Naive thymus-derived CD8-positive, alpha-beta T cell (primary cell): ENCODE measurements around the gene CACNA2D3. TPM values are rescaled to one million over a fixed set of nuclear protein-coding genes. Genes with fewer than 3 reads are reported as not detected.

Experiments used
- ATAC-seq, 2 donors: fragments of 150-1000 bp; cut with Tn5 transposase in 1 of 2; sonication (Bioruptor Pico), chemical (Tn5 transposase) in 1 of 2; 1 replicate in 1 of 2; 2 replicates in 1 of 2; pipeline ENCODE4 v1.10.0; 2021; ENCODE audit warnings: mild to moderate bottlenecking in 2 of 2, moderate library complexity in 2 of 2
- POLR2A ChIA-PET: fragments of 350-600 bp; sonication (Branson Sonifier 250); formaldehyde crosslinking; loops from one replicate; lab custom pipeline; 2021; ENCODE audit warnings: antibody characterized with exemption; lab: Charles Lee
- DNase-seq, 10 donors: peaks; one replicate each; pipeline versions ENCODE4 v3.0.0 to v3.0.0-alpha.2; 2020 to 2022
- H3K27ac Mint-ChIP-seq, 10 donors: one replicate each; pipeline ENCODE4 v1.8.0; 2020 to 2022; ENCODE audit warnings: mild to moderate bottlenecking in 10 of 10, mixed read lengths in 10 of 10, moderate library complexity in 4 of 10, inconsistent platforms in 1 of 10
- H3K27me3 Mint-ChIP-seq, 5 donors: one replicate each; pipeline ENCODE4 v1.8.0; 2021 to 2022; ENCODE audit warnings: mixed read lengths in 5 of 5
- H3K36me3 Mint-ChIP-seq, 3 donors: one replicate each; pipeline ENCODE4 v1.8.0; 2020 to 2022; ENCODE audit warnings: mixed read lengths in 3 of 3, mild to moderate bottlenecking in 2 of 3, inconsistent platforms in 1 of 3
- H3K4me1 Mint-ChIP-seq, 4 donors: one replicate each; pipeline ENCODE4 v1.8.0; 2021 to 2022; ENCODE audit warnings: mixed read lengths in 4 of 4
- H3K4me3 Mint-ChIP-seq, 10 donors: one replicate each; pipeline ENCODE4 v1.8.0; 2020 to 2022; ENCODE audit warnings: mild to moderate bottlenecking in 10 of 10, mixed read lengths in 10 of 10, moderate library complexity in 6 of 10, inconsistent platforms in 1 of 10
- H3K9me3 Mint-ChIP-seq, 9 donors: one replicate each; pipeline ENCODE4 v1.8.0; 2020 to 2022; ENCODE audit warnings: mixed read lengths in 9 of 9, mild to moderate bottlenecking in 3 of 9, inconsistent platforms in 1 of 9, moderate library complexity in 1 of 9
- polyA plus RNA-seq, 3 donors: library from polyadenylated mRNA; unstranded; fragments of 300-500 nt; fragmentation: Illumina TruSeq; gene quantifications; one replicate each; pipeline ENCODE4 v1.2.3, GENCODE V29; 2021
- total RNA-seq, 8 experiments: library from RNA in 2 of 8; stranded (reverse) in 2 of 8; gene quantifications; one replicate each; pipeline ENCODE4 v1.2.3 and lab custom pipeline; 2021 to 2026

The CACNA2D3 gene
- total and polyA plus RNA-seq, 5 experiments from 2014 or later: not detected

- ATAC-seq (no peak), DNase-seq (no peak)
- POLR2A ChIA-PET: no interaction called here
- H3K36me3 Mint-ChIP-seq: no peaks in the 10 kb centered on the region
- H3K4me3 Mint-ChIP-seq: no peak overlapping the region
- H3K27ac Mint-ChIP-seq: no peak overlapping the region
- peaks cover 0 to 10% (median 6%) of the 10 kb centered on the region in 9 donors for H3K9me3 Mint-ChIP-seq
- peaks cover 0 to 11% (median 0%) of the 10 kb centered on the region in 5 donors for H3K27me3 Mint-ChIP-seq
- H3K4me1 Mint-ChIP-seq: no peaks in the 10 kb centered on the region
Measured at GRCh38 chr3:54918516-54918915, 796.2 kb downstream of the CACNA2D3 start.

GRCh38 chr3:54928046-54928770 lies 805.9 kb downstream of the CACNA2D3 start, which contains the start of gene LRTM1:
TSS of gene LRTM1 (minus strand) at chr3:54928059. CDS start at chr3:54927911, 148 bp downstream.
- POLR2A ChIA-PET: no interaction called here
- DNase-seq: no peak
- H3K27ac Mint-ChIP-seq: no peak within 1 kb of the TSS
- no peaks in the 10 kb centered on the region for H3K36me3 Mint-ChIP-seq
- ATAC-seq: no peak
- H3K4me1 Mint-ChIP-seq: no peaks in the 10 kb centered on the region
- peaks cover 0 to 26% (median 5%) of the 10 kb centered on the region in 5 donors for H3K27me3 Mint-ChIP-seq
- no peak within 1 kb of the TSS for H3K4me3 Mint-ChIP-seq
- peaks cover 0 to 7% (median 0%) of the 10 kb centered on the region in 9 donors for H3K9me3 Mint-ChIP-seq

GRCh38 chr3:54931182-54931581 lies 808.8 kb downstream of the CACNA2D3 start:
- POLR2A ChIA-PET: no interaction called here
- Mint-ChIP-seq H3K4me3 (no peak overlapping the region), H3K27me3 (peaks cover 0 to 26% (median 8%) of the 10 kb centered on the region in 5 donors), H3K9me3 (peaks cover 0 to 2% (median 0%) of the 10 kb centered on the region in 9 donors), H3K4me1 (no peaks in the 10 kb centered on the region), H3K27ac (no peak overlapping the region), H3K36me3 (no peaks in the 10 kb centered on the region)
- DNase-seq: no peak
- no peak for ATAC-seq

GRCh38 chr3:54932606-54933005 lies 810.3 kb downstream of the CACNA2D3 start:
- no peak for ATAC-seq
- Mint-ChIP-seq H3K9me3 (peaks cover 0 to 2% (median 0%) of the 10 kb centered on the region in 9 donors), H3K4me3 (no peak overlapping the region), H3K4me1 (no peaks in the 10 kb centered on the region), H3K27me3 (peaks cover 0 to 25% (median 8%) of the 10 kb centered on the region in 5 donors), H3K36me3 (no peaks in the 10 kb centered on the region), H3K27ac (no peak overlapping the region)
- POLR2A ChIA-PET: no interaction called here
- no peak for DNase-seq

GRCh38 chr3:54935869-54936268 lies 813.5 kb downstream of the CACNA2D3 start:
- no peak overlapping the region for H3K27ac Mint-ChIP-seq
- H3K4me1 Mint-ChIP-seq: no peaks in the 10 kb centered on the region
- no peak overlapping the region for H3K4me3 Mint-ChIP-seq
- no peaks in the 10 kb centered on the region for H3K36me3 Mint-ChIP-seq
- H3K27me3 Mint-ChIP-seq: peaks cover 0 to 3% (median 0%) of the 10 kb centered on the region in 5 donors
- POLR2A ChIA-PET: no interaction called here
- ATAC-seq (no peak), DNase-seq (no peak)
- peaks cover 0 to 4% (median 0%) of the 10 kb centered on the region in 9 donors for H3K9me3 Mint-ChIP-seq

- peaks cover 0 to 3% (median 0%) of the 10 kb centered on the region in 5 donors for H3K27me3 Mint-ChIP-seq
- H3K27ac Mint-ChIP-seq: no peak overlapping the region
- DNase-seq (no peak), ATAC-seq (no peak)
- POLR2A ChIA-PET: no interaction called here
- no peak overlapping the region for H3K4me3 Mint-ChIP-seq
- H3K4me1 Mint-ChIP-seq: no peaks in the 10 kb centered on the region
- peaks cover 0 to 4% (median 0%) of the 10 kb centered on the region in 9 donors for H3K9me3 Mint-ChIP-seq
- no peaks in the 10 kb centered on the region for H3K36me3 Mint-ChIP-seq
Measured at GRCh38 chr3:54936561-54936960, 814.2 kb downstream of the CACNA2D3 start.

- H3K4me3 Mint-ChIP-seq: no peak overlapping the region
- DNase-seq (no peak), ATAC-seq (no peak)
- POLR2A ChIA-PET: no interaction called here
- peaks cover 0 to 4% (median 0%) of the 10 kb centered on the region in 9 donors for H3K9me3 Mint-ChIP-seq
- H3K4me1 Mint-ChIP-seq: no peaks in the 10 kb centered on the region
- H3K36me3 Mint-ChIP-seq: no peaks in the 10 kb centered on the region
- no peak overlapping the region for H3K27ac Mint-ChIP-seq
- peaks cover 0 to 3% (median under 1%) of the 10 kb centered on the region in 5 donors for H3K27me3 Mint-ChIP-seq
Measured at GRCh38 chr3:54939557-54940300, 817.4 kb downstream of the CACNA2D3 start.

GRCh38 chr3:54940971-54941370 lies 818.6 kb downstream of the CACNA2D3 start:
- Mint-ChIP-seq H3K27me3 (peaks cover 0 to 4% (median 3%) of the 10 kb centered on the region in 5 donors), H3K36me3 (no peaks in the 10 kb centered on the region), H3K4me3 (no peak overlapping the region), H3K4me1 (no peaks in the 10 kb centered on the region), H3K27ac (no peak overlapping the region), H3K9me3 (peaks cover 0 to 4% (median 0%) of the 10 kb centered on the region in 9 donors)
- ATAC-seq (no peak), DNase-seq (no peak)
- POLR2A ChIA-PET: no interaction called here

- DNase-seq: no peak
- Mint-ChIP-seq H3K27ac (no peak overlapping the region), H3K4me3 (no peak overlapping the region), H3K4me1 (no peaks in the 10 kb centered on the region), H3K27me3 (peaks cover 0 to 9% (median 3%) of the 10 kb centered on the region in 5 donors), H3K36me3 (no peaks in the 10 kb centered on the region), H3K9me3 (peaks cover 0 to 4% (median 0%) of the 10 kb centered on the region in 9 donors)
- POLR2A ChIA-PET: no interaction called here
- ATAC-seq: no peak
Measured at GRCh38 chr3:54941690-54942362, 819.5 kb downstream of the CACNA2D3 start.

GRCh38 chr3:54949491-54950044 lies 827.2 kb downstream of the CACNA2D3 start:
- H3K4me1 Mint-ChIP-seq: no peaks in the 10 kb centered on the region
- H3K36me3 Mint-ChIP-seq: no peaks in the 10 kb centered on the region
- POLR2A ChIA-PET: no interaction called here
- no peak overlapping the region for H3K4me3 Mint-ChIP-seq
- ATAC-seq (no peak), DNase-seq (no peak)
- no peak overlapping the region for H3K27ac Mint-ChIP-seq
- no peaks in the 10 kb centered on the region for H3K9me3 Mint-ChIP-seq
- H3K27me3 Mint-ChIP-seq: peaks cover 0 to 19% (median 3%) of the 10 kb centered on the region in 5 donors

GRCh38 chr3:54950391-54951003 lies 828.1 kb downstream of the CACNA2D3 start:
- POLR2A ChIA-PET: no interaction called here
- no peak overlapping the region for H3K4me3 Mint-ChIP-seq
- ATAC-seq: no peak
- H3K27ac Mint-ChIP-seq: no peak overlapping the region
- DNase-seq: no peak
- H3K36me3 Mint-ChIP-seq: no peaks in the 10 kb centered on the region
- no peaks in the 10 kb centered on the region for H3K4me1 Mint-ChIP-seq
- peaks cover 0 to 2% (median 0%) of the 10 kb centered on the region in 9 donors for H3K9me3 Mint-ChIP-seq
- H3K27me3 Mint-ChIP-seq: peaks cover 0 to 18% (median 0%) of the 10 kb centered on the region in 5 donors

GRCh38 chr3:54951405-54951804 lies 829.1 kb downstream of the CACNA2D3 start:
- H3K27ac Mint-ChIP-seq: no peak overlapping the region
- peaks cover 0 to 2% (median 0%) of the 10 kb centered on the region in 9 donors for H3K9me3 Mint-ChIP-seq
- H3K4me1 Mint-ChIP-seq: no peaks in the 10 kb centered on the region
- H3K4me3 Mint-ChIP-seq: no peak overlapping the region
- ATAC-seq: no peak
- POLR2A ChIA-PET: no interaction called here
- H3K27me3 Mint-ChIP-seq: peaks cover 0 to 14% (median 0%) of the 10 kb centered on the region in 5 donors
- no peaks in the 10 kb centered on the region for H3K36me3 Mint-ChIP-seq
- DNase-seq: no peak
